Measurements from ENCODE around the gene DMD.

DMD gene

DNA sequence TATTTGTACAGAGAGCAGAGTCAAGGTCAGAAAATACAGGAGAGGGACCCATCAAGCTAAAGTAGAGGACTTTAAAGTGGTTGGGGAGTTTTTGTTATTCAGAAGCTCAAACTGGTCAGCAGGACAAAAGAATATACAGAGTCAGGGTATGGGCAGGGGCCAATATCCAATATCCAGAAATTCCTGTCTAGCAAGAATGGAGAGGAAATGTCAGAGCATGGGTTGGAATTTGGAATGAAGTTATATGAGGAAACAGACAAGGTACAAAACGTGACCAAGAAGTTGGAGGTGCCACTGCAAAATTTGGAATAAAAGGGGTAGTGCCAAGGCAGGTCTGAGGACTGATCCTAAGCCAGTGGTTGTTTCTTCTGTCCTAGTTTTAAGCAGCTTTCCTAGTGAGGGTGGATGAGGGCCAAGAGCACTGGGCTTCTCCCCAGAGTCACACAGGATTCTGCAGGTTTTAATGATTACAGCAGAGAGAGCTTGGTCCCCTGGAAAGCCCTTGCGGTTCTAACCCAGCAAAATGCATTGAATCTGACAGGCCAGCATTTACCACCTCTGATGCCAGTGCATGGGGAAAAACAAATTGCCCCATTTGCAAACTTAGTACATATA lies 1834.8 kb downstream of the DMD start:
- TF ChIP-seq, protein P1, sequence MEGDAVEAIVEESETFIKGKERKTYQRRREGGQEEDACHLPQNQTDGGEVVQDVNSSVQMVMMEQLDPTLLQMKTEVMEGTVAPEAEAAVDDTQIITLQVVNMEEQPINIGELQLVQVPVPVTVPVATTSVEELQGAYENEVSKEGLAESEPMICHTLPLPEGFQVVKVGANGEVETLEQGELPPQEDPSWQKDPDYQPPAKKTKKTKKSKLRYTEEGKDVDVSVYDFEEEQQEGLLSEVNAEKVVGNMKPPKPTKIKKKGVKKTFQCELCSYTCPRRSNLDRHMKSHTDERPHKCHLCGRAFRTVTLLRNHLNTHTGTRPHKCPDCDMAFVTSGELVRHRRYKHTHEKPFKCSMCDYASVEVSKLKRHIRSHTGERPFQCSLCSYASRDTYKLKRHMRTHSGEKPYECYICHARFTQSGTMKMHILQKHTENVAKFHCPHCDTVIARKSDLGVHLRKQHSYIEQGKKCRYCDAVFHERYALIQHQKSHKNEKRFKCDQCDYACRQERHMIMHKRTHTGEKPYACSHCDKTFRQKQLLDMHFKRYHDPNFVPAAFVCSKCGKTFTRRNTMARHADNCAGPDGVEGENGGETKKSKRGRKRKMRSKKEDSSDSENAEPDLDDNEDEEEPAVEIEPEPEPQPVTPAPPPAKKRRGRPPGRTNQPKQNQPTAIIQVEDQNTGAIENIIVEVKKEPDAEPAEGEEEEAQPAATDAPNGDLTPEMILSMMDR (IDR thresholded peaks at IDR 0.05; ENCODE audit: insufficient read depth, low read depth, low read length, missing control alignments), result no peak
- no peak overlapping the region for H3K4me3 ChIP-seq (ENCODE audit: low read length)
- DNase-seq (ENCODE audit: low read depth), result peak; percentile 34

DNA sequence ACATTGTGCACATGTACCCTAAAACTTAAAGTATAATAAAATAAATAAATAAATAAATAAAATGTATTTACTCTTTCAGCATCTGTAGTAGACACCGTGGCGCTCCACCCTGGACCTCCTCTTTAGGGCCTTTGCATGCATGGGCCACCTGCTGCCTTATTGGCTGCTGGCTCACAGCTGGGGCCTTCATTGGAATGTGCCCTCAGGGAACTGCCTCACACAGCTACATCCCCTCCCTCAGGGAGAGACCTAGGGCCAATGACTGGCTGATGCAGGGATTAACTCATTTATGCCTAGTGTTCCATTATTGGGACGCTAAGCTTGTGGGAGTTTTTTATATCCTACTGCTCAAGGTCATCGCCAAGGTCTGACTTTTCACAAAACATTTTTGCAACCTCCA lies 1836.6 kb downstream of the DMD start:
- H3K4me3 ChIP-seq (ENCODE audit: low read length), result no peak overlapping the region
- TF ChIP-seq, protein P1 (IDR thresholded peaks at IDR 0.05; ENCODE audit: insufficient read depth, low read depth, low read length, missing control alignments), result no peak
- DNase-seq (ENCODE audit: low read depth), result no peak

DNA sequence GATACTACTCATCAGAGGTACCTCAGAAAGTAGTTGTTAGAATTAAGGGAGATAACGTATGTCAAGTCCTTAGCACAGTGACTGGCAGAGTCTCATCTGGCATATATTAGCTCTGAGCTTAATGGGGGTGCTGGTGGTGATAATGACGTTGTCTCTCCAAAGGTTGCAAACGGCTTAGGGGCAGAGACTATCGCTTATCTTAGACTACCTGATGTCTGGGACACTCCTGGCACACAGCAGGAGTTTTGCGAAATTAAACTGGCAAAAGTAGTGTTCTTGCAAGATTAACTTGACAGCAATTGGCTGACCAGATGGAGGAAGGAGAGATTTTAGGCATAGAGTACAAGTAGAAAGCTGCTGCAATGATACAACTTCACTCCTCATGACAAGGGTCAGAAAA lies 1839.4 kb downstream of the DMD start:
- TF ChIP-seq, protein P1 (IDR thresholded peaks at IDR 0.05; ENCODE audit: insufficient read depth, low read depth, low read length, missing control alignments), result no peak
- H3K4me3 ChIP-seq (ENCODE audit: low read length), result no peak overlapping the region
- DNase-seq (ENCODE audit: low read depth), result no peak

DNA sequence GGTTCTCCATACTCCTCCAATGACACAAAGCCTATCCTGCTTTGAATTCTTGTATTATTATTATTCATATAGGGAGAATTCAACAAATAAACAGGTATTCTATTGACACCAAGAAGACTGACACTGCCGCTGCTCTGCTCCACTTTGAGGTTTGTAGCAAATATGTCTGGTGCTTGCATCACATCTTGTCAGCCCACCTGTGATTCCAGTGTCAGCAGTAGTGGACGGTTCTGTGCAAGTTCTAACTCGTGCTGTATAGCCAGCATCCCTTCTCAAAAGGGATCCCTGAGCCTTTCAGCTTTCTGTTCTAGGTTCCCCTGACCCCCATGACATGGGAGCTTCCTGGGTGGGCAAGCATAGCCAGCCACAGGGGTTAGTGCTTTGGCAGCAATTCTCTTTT lies 1843.5 kb downstream of the DMD start:
- DNase-seq (ENCODE audit: low read depth), result peak; percentile 72
- no peak overlapping the region for H3K4me3 ChIP-seq (ENCODE audit: low read length)
- TF ChIP-seq, protein P1 (IDR thresholded peaks at IDR 0.05; ENCODE audit: insufficient read depth, low read depth, low read length, missing control alignments), result no peak

DNA sequence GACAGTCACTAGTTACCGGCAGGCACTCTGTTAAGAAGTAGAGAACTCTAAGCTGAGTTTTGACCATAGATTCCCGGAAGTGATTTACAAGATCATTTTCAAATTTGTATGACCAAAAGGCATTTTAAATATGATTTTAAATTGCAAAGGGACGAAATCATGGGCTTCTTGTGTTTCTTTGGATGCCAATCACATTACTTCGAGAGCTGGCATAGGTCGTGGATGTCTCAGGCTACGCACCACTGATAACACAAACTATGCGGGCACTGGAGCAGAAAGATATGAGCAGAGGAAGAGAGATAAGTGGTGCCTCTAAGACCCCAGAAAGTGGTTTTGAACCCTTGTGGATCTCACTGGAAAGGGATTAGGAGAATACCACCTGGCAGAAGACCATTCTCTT lies 1845.3 kb downstream of the DMD start:
- TF ChIP-seq, protein P1 (IDR thresholded peaks at IDR 0.05; ENCODE audit: insufficient read depth, low read depth, low read length, missing control alignments), result no peak
- no peak for DNase-seq (ENCODE audit: low read depth)
- H3K4me3 ChIP-seq (ENCODE audit: low read length), result no peak overlapping the region

DNA sequence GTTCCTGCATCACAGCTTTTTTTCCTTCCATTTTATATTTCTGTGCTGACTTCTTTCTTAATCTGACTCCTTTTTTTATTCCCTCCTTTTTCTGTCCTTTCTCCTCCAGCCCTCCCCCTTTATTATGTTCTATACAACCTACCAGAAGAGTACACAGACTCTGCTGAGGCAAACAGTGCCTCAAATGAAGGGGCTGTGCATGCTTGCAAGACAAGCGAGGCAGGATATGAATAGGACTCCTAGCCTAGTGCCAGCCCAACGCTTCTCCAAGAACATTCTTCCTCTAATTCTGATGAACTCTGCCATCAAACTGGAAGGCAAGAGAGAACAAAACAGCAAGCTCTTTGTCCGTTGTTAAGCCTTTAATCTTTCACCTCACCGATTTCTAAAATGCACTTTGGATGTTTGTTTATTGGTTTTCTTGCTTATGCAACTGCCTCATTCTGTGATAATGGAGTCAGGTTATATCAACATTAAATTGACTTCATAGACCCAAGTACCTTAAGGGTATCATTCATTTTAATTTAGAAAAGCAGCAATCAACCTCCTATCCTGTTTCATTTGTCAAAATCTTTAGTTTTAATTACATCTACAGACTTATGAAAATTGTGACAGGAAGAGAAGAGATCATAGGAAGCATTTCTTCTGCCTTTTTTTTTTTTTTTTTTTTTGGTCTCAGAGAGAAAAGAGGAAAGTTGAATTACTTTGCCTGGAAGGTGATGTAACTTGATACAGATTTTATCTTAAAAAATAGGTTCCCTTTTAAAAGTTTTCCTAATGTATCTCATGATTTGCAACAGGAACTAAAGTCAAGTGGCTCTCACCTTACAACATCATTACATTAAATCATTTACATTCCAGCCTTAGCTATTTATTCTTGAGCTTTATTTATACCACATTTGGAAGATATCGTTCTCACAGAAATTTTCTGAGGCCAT lies 1854.8 kb downstream of the DMD start:
- TF ChIP-seq, protein P1 (IDR thresholded peaks at IDR 0.05; ENCODE audit: insufficient read depth, low read depth, low read length, missing control alignments), result no peak
- no peak overlapping the region for H3K4me3 ChIP-seq (ENCODE audit: low read length)
- no peak for DNase-seq (ENCODE audit: low read depth)
